ENCODE data around the gene RASGEF1C.
A peak's percentile ranks its signal among the peaks of the same experiment; 100 is the strongest.
"Not testable (repeated sequence)": the region's sequence is repeated elsewhere in the genome, so short reads cannot be mapped to it uniquely, and the experiment has no call there.

The RASGEF1C gene

GRCh38 chr5:180137401-180138213 is 71.4 kb downstream of the RASGEF1C start:
- DNase-seq (ENCODE audit: low read depth in 2 of 3, low spot score in 2 of 3), result no peak

DNA sequence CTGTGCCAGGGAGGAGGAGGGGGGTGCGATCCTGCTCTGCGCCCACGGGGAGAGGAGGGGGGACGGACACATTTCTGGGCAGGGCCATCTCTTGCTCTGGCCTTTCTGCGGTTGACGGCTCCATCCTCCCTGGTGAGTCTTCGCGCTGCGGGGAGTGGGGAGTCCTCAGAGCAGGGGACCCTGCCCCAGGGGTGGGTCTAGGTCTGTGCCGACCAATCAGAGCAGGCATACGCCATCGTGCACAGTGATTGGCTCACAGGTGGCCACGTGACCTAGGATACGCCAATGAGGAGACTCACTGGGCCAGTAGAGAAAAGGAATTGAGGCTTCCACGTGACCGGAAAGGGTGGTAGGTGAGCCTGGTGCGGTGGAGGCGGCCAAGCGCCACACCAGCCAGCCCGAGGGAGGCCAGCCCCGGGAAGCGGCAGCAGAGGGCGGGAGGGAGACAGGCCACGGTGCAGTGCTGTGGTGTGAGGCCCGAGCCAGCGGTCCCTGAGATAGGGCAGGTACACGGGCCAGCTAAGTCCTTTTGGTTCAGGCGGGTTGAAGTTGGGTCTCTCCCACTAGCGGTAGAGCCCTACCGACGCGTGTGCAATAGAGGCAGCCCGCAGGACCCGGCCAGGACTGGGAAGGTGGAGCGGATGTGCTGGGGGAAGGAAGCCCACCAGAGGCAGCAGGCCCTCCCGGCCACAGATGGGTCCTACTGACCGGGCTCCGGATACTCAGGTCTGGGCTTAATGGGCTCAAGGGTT is 72.2 kb downstream of the RASGEF1C start:
- DNase-seq (ENCODE audit: low read depth in 2 of 3, low spot score in 2 of 3), result no peak

DNA sequence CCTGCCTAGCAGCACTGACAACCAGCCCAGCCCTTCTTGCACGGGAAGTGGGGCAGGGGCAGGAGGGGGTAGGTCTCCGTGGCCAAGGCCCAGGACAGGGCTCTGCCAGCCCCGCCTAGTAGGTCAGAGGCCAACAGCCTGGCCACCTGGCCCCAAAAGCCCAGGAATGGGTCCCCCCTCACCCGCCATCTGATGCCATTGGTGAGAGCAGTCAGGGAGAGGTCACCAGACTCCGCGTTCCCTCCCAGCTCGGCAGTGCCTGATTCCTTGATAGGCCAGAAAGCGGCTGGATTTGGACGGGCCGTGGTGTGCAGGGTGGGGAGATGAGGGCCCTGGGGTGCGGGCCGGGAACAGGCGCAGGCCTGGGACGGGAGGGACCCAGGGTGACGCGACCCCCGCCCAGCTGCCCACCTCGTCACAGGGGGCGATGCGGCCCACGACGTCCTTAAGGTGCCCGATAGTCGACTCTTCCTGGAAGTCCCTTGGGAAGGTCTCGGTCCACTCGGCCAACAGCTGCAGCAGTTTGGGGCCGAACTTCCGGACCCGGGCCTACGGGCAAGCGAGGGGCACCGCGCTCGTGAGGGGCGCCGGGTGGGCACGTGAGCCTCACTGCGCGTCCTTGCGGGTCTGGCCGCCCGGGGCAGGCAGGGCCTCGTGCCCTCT is 72.9 kb downstream of the RASGEF1C start:
- DNase-seq (ENCODE audit: low read depth in 2 of 3, low spot score in 2 of 3), result no peak

DNA sequence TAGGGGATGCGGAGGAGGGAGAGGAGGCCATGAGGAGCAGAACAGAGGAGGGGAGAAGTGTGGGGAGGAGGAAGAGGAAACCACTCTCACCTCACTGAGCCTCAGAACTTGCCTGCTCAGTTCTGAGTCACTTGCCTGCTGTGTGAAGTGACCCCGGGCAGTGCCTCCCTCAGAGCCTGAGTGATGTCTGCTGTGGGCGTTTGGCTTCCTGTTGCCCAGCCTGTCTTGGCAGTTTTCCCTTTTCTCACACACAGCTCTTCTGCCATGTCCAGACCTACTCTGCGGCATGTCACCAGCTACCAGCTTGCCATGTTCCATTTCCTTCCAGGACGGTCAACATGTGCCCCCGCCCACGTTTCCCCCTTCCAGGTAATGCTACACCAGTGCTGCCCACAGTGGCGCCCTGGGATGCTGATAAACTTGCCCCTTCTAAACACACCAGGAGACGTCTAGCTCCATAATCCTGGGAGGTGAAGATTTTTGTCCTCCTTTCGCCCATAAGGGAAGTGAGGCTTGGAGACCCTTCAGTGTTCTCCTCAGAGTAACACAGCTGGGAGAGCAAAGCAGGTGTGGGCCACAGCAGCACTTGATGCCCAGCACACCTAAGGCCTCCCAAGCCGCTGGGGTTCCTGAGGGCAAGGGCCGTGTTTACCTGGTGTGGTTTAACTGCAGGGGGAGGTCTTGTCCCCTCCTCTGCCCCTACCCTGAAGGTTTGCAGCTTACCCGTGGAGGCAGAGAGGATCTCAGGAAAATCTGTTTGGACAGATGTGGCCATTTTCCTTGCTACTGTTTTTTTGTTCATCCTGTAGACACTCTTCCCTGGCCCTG is 73.7 kb downstream of the RASGEF1C start:
- DNase-seq (ENCODE audit: low read depth in 2 of 3, low spot score in 2 of 3), result peak in 2 of 3 experiments; percentile 6 to 32

DNA sequence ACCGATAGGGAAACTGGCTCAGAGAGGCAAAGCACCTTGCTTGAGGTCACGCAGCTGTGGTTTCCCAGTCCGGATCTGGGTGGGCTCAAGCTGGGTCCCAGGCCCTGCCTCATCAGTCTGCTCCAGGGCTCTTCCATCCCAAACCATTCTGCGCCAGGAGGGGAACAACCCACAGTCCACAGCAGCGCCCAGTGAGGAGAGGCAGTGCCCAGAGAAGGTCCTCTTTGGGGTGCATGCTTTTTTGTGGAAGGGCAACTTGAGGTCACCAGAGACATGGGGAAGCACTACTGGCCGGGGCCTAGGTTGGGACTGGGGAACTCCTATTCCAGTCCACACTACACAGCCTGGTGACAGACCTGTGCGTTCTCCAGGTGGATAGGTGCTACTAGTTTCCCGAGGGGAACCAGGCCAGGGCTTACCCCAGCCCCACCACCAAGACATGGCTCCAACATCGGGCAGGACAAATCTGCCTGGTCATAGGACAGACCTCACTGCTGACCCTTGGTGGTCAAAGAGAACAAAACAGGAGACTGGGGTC is 75.0 kb downstream of the RASGEF1C start:
- no peak for DNase-seq (ENCODE audit: low read depth in 2 of 3, low spot score in 2 of 3)

DNA sequence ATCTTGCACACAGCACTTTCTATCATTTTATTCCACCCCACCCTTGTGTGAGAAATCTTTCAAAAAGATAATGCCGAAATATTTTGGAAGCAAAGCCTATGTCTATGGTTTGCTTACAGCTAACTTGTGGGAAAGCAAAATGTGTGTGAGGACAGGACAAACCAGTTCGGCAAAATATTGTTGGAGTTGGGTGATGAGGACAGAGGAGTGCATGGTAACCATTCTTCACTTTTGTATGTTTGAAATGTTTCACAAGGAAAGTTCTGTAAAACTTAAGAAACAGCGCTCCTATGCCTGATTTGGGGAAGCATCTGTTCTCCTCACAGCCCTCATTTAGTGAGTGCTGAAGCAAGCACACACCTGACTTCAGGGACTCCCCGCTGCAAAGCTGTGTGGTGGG is 75.5 kb downstream of the RASGEF1C start:
- no peak for DNase-seq (ENCODE audit: low read depth in 2 of 3, low spot score in 2 of 3)

DNA sequence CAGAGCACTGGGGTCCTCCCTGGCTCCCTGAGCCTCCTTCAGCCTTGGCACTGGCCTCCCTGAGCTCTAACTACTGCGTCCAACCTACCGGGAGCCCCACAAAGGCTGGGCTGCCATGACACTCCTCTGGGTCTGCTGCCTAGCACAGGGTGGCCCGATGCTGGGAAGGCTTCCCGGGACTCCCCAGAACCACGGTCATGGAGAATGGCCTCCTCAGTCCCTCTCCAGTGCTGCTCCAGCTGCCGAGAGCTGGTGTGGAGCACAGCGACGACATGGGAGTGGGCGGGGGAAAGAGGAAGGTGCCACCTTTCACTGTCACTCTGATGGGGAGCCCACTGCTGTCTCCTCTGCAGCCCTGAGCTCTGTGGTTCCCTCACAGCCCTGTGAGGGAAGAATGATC is 76.0 kb downstream of the RASGEF1C start:
- no peak for DNase-seq (ENCODE audit: low read depth in 2 of 3, low spot score in 2 of 3)

DNA sequence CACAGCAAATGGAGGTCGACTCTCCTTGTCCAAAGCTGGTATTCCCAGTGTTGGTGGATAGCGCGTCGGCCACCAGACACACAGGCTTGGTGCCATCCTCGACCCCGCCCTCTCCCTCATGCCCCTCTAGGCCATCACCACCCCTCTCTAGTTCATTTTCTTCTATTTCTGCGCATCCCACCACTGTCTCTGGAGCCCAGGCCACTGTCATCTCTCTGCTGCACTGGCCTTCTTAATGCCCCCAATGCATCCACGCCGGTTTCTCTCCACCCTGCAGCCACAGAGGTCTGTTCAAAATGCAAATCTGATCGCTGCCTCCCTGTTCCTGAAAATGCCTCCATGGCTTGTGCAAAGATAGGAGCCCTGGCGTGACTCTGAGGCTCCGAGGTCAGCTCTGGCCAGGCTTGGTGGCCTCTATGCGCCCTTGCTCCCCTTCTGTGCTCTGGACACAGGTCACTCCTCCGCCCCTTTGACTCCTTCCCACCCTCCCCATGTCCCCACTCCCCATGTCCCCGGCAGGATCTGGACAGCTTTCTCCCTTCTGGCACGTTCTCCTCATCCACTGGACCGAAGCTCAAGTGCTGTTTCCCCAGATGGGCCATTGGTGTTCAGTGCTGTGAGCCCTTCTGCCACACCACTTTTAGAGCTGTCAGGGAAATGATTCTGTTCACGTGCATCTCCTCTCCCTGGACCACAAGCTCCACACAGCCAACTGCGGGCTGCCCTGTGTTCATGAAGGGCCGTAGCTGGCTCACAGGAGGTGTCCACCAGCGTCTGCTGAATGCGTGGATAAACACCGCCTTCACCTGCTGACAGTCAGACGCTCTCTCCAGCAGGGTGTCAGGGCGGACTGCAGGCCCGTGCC is 77.9 kb downstream of the RASGEF1C start:
- DNase-seq (ENCODE audit: low read depth in 2 of 3, low spot score in 2 of 3), result no peak

GRCh38 chr5:180130291-180130869 is 78.6 kb downstream of the RASGEF1C start:
- DNase-seq (ENCODE audit: low read depth in 2 of 3, low spot score in 2 of 3), result no peak

DNA sequence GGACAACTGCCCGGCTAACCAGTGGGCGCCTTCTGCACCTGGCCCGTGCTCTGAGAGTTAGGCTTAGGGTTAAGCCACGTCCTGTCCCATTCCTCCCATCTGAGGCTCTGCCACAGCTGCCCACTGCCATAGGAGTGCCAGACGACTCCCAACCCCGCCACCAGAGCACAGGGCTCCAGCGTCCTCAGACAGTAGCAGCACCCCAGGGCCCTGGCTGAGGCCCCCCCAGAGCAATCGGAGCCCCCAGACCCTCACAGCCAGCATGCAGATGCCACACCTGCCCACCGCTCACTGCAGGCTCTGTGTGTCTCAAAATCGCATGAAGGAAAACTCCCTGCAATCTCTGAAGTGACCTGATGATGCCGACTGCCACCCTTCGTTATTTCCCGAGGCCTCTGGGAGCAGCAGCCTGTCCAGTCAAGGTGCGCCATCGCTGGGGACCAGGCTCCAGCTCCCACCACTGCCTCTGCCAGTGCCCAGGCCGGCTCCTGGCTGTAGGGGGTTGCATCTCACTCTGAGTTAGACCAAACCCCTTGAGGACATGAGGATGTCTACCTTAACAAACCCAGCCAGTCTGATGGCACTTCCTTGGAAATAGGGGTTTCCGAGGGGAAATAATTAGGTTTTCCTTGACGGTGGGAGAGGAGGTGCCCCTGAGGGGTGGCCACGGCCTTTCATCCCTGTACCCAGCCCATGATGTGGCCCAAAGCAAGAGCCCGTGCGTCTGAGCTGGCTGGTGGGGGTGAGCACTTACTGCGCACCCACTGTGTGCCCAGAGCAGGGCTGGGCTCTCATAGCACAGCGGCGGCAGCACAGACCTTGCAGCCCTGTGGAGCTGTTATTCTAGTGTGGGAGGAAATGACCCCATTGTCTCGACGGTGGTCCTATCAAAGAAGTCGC is 79.5 kb downstream of the RASGEF1C start:
- no peak for DNase-seq (ENCODE audit: low read depth in 2 of 3, low spot score in 2 of 3)

DNA sequence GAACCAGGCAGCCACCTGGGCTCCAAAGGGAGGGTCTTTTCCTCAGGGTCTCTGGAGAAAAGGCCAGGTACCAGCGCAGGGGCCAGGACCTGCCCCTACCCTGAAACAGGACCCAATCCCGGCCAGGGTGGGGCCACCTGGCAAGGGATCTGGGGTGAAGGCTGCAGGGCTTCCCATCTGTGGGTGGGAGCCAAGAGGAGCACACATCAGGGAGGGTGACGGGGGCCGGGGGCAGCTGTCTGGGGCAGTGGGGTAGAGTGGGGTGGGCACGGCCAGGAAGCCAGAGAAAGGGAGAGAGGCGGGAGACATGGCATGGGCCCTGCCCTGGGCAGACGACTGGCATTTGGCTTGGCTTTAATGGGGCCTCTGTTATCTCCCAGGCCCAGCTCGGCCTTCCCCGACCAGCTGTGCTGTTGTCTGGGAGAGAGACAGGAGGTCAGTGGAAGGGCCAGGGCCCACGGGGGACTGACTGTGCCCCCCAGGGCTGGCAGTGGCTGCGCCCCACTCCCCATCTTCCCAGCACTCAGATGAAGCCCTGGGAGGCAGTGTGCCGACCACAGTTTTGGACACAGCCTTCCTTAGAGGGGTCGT is 80.2 kb downstream of the RASGEF1C start:
- DNase-seq (ENCODE audit: low read depth in 2 of 3, low spot score in 2 of 3), result no peak

- no peak for DNase-seq (ENCODE audit: low read depth in 2 of 3, low spot score in 2 of 3)
Measured at GRCh38 chr5:180127682-180128670, 81.0 kb downstream of the RASGEF1C start.

DNA sequence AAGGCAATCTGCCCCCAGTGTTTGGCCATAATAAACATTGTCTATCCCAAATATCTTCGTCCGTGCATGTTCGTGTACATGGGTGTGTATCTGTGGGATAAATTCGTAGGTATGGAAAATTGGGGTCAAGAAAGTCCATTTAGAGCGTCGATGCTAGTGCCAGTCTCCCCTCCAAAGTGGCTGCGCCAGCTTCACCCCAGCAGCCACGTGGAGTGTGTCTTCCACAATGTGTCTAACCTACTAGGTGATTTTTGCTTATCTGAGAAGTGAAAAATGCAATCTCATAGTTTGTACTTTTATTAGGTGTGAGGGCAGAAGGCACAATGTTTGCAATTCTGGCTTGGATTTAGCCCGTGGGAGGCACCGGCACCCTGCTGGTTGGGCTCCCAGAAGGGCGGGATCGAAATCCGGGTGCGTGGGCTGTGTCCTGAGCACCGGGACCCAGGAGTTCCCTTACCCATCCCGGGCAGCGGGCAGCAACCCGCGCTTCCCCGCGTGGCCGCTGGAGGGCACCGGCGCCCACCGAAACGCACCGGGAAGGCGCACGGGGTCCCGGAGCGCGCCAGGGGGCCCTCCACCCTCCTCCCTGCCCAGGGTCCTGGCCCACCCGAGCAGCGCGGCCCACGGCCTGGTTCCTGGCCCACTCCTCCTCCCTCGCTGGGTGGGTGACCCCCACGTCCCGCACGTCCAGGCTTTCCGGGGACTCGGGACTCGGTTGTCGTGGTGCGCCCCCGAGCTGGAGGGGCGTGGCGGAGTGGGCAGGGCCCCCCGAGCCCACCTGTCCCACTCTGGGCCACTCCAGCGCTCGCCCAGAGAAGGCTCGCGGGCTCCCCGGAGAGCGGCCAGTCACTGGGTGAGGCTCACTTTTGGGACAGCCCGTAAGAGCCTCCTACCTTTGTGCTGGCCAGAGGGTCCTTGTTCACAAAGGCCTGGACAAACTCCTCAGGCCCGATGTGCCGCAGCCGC is 82.0 kb downstream of the RASGEF1C start:
- DNase-seq (ENCODE audit: low read depth in 2 of 3, low spot score in 2 of 3), result peak in 1 of 3 experiments; percentile 18

- not testable (repeated sequence) for DNase-seq (ENCODE audit: low read depth in 2 of 3, low spot score in 2 of 3)
Measured at GRCh38 chr5:180126156-180126555, 82.9 kb downstream of the RASGEF1C start.

DNA sequence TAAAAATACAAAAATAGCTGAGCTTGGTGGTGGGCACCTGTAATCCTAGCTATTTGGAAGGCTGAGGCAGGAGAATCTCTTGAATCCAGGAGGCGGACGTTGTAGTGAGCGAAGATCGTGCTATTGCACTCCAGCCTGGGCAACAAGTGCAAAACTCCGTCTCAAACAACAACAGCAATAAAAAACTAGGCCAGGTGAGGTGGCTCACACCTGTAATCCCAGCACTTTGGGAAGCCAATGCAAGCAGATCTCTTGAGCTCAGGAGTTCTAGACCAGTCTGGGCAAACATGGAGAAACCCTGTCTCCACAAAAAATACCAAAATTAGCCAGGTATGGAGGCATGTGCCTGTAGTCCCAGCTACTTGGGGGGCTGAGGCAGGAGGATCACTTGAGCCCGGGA is 84.3 kb downstream of the RASGEF1C start:
- not testable (repeated sequence) for DNase-seq (ENCODE audit: low read depth in 2 of 3, low spot score in 2 of 3)

GRCh38 chr5:180122875-180123274 is 86.1 kb downstream of the RASGEF1C start:
- DNase-seq (ENCODE audit: low read depth in 2 of 3, low spot score in 2 of 3), result no peak

All from activated CD8-positive, alpha-beta memory T cell treated with anti-CD3 and anti-CD28 coated beads for 48 hours (primary cell).